ENCODE data around the gene TPCN2.

Gene TPCN2

GRCh38 chr11:69101115-69101791 is 52.5 kb downstream of the TPCN2 start:
- no peak for FAIRE-seq
- peak; percentile 84 for TF ChIP-seq CTCF (IDR thresholded peaks at IDR 0.05; ENCODE audit: insufficient read depth, missing control alignments)
- DNase-seq (ENCODE audit: insufficient read length, low spot score): peak; percentile 75

GRCh38 chr11:69101792-69102695 is 53.3 kb downstream of the TPCN2 start:
- TF ChIP-seq CTCF (IDR thresholded peaks at IDR 0.05; ENCODE audit: insufficient read depth, missing control alignments): no peak
- DNase-seq (ENCODE audit: insufficient read length, low spot score) (no peak), FAIRE-seq (no peak)

- no peak for FAIRE-seq
- no peak for DNase-seq (ENCODE audit: insufficient read length, low spot score)
- no peak for TF ChIP-seq CTCF (IDR thresholded peaks at IDR 0.05; ENCODE audit: insufficient read depth, missing control alignments)
These were observed 54.2 kb downstream of the TPCN2 start for GRCh38 chr11:69102732-69103615.

GRCh38 chr11:69104212-69104855 is 55.6 kb downstream of the TPCN2 start:
- FAIRE-seq: no peak
- DNase-seq (ENCODE audit: insufficient read length, low spot score): no peak
- no peak for TF ChIP-seq CTCF (IDR thresholded peaks at IDR 0.05; ENCODE audit: insufficient read depth, missing control alignments)

- DNase-seq (ENCODE audit: insufficient read length, low spot score) (no peak), FAIRE-seq (no peak)
- TF ChIP-seq CTCF (IDR thresholded peaks at IDR 0.05; ENCODE audit: insufficient read depth, missing control alignments): no peak
These were observed 56.2 kb downstream of the TPCN2 start for GRCh38 chr11:69104856-69105395.

- TF ChIP-seq CTCF (IDR thresholded peaks at IDR 0.05; ENCODE audit: insufficient read depth, missing control alignments): no peak
- DNase-seq (ENCODE audit: insufficient read length, low spot score): no peak
- FAIRE-seq: no peak
These were observed 56.8 kb downstream of the TPCN2 start for GRCh38 chr11:69105461-69106030.
